ENCODE data around the gene AFF3. TPM values are rescaled to one million over a fixed set of nuclear protein-coding genes. Genes with fewer than 3 reads are reported as not detected.

Gene AFF3
- total and polyA plus RNA-seq, 2 of the 4 experiments (the other 2 are of a cell fraction), result 12.9 to 14.3 TPM

DNA sequence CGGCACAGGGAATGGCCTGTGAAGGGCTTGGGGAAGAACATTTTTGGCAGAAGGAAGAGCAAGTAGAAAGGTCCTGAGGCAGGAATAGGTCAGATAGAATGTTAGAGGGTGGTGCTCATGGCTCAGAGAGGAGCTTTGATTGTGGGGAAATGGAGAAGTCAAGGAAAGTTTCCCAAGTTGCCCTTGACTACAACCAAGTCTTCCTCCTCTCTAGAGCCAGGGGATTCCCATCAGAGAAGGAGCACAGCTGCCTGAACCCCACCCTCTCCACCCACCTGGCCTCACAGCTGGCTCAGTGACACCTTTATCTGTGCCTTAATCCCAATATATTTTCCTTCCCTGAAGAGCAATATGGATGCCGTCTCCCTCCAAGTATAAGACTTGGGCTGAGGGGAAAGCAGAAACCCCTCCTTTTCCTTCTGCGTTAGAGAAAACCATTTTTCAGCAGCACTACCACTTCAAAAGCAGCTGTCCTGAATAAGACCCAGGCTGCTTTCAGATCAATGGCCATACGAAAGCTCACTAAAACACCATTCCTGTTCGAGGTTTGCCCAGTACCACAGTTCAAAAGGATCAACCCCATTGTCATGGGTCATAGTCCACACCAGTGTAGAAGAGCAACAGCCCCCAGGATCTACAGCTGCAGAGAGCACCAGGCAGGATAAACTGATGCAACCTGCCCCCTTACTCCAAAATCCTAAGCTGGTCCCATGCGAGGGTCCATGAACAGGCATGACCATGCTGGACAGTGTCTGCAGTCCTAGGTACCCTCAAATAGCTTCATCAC, 199.6 kb downstream of the AFF3 start (continued):
- TF ChIP-seq RAD21 (IDR thresholded peaks at IDR 0.05; ENCODE audit: low read length), result no peak

DNA sequence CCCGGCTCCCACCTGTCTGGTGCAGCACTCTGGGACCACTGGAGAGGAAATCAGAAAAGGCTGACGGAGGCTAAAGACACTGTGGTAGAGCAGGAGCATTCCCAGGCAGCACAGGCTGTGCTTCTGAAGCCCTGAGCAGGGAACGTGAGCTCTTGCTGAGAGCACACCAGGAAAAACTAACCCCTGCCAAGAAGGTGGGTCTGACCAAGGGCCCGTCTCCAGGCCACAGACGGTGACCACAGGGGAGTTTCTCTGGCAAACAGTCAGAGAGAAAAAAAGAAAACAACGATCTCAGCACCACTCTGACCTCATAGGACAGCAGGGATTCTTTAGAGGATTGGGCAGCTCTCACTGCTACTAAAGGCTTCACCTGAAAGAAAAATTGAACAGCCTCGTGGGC, 201.4 kb downstream of the AFF3 start:
- Histone ChIP-seq H3K9me1 (ENCODE audit: insufficient read depth, low read length) (peaks cover 11% of the 10 kb centered on the region), H3K4me2 (ENCODE audit: low read depth, low read length) (no peak overlapping the region), H3K23ac (ENCODE audit: low read depth, low read length) (no peak overlapping the region), H2AK9ac (replicated peaks; ENCODE audit: low read depth, low read length, poor library complexity) (no peak overlapping the region), H3K4me1 (ENCODE audit: control insufficient read depth, insufficient read depth, low read length) (no peaks in the 10 kb centered on the region; the same call in 1 of the 2 replicates), H2BK15ac (ENCODE audit: low read depth, low read length) (no peak overlapping the region), H2AK5ac (ENCODE audit: low read depth, low read length) (no peak overlapping the region), H3K27me3 (ENCODE audit: control insufficient read depth, insufficient read depth, low read length) (no peaks in the 10 kb centered on the region), H4K5ac (ENCODE audit: low read depth, low read length) (no peak overlapping the region), H3K9ac (ENCODE audit: low read depth, low read length) (no peak overlapping the region), H3K56ac (ENCODE audit: extremely low read depth, insufficient read depth, low read length) (no peak overlapping the region), H3K14ac (replicated peaks; ENCODE audit: low read depth, low read length) (no peak overlapping the region), H3K4me3 (ENCODE audit: insufficient read depth, low read depth, low read length) (no peak overlapping the region), H3K27ac (ENCODE audit: insufficient read depth, low read length) (no peak overlapping the region), H4K20me1 (ENCODE audit: insufficient read depth, low read length) (no peaks in the 10 kb centered on the region), H3K79me1 (ENCODE audit: low read depth in 1 of 2, low read length in 2 of 2) (peaks cover 9 to 29% of the 10 kb centered on the region in 2 experiments; a peak in 3 of 4 replicates), H4K8ac (ENCODE audit: low read depth in 2 of 2, low read length in 2 of 2) (no peak overlapping the region), H4K91ac (ENCODE audit: insufficient read depth, low read depth, low read length) (no peak overlapping the region; the same call in 1 of the 2 replicates), H3K9me3 (ENCODE audit: control insufficient read depth, insufficient read depth, low read length) (0 out of 2 replicates have a peak, but pooled peaks cover 3% of the 10 kb centered on the region), H2BK120ac (ENCODE audit: low read depth, low read length) (no peak overlapping the region), H3K36me3 (ENCODE audit: control insufficient read depth, insufficient read depth, low read length) (peaks cover 13% of the 10 kb centered on the region), H2AFZ (replicated peaks; ENCODE audit: low read length, poor library complexity) (no peak overlapping the region), H2BK5ac (ENCODE audit: low read depth, low read length, poor library complexity, severe bottlenecking) (no peak overlapping the region), H3K4ac (ENCODE audit: low read depth, low read length) (no peak overlapping the region), H2BK20ac (ENCODE audit: low read depth, low read length) (no peak overlapping the region), H3K18ac (ENCODE audit: low read depth, low read length) (no peak overlapping the region)
- BruUV-seq (replicated peaks), result no TSS peak
- intact Hi-C loops (cut with micrococcal nuclease) (no loop called here), in situ Hi-C loops (cut with MboI; ENCODE audit: low sequenced_read_pairs) (no loop called here), dilution Hi-C loops (cut with HindIII; ENCODE audit: low sequenced_read_pairs, unreplicated experiment) (no loop called here)
- ATAC-seq (ENCODE audit: low read depth) (no peak; the same call in 1 of the 2 replicates), DNase-seq (peak; percentile 65)
- POLR2A ChIA-PET (ENCODE audit: unreplicated experiment), result no interaction called here
- CTCF ChIA-PET, result no interaction called here
- 100% methylated on average over 2 of the region's 7 CpGs; no CpG with 5 or more reads in 1 of the 2 experiments for WGBS, 2 experiments (ENCODE audit: extremely low coverage in 2 of 2, insufficient read length in 1 of 2)
- no peak for TF ChIP-seq MAFK (IDR thresholded peaks at IDR 0.05; ENCODE audit: low read depth, low read length)
- TF ChIP-seq SMC3 (IDR thresholded peaks at IDR 0.05; ENCODE audit: low read depth, low read length), result no peak
- no peak for TF ChIP-seq FOS (IDR thresholded peaks at IDR 0.05; ENCODE audit: low read depth, low read length)
- no peak for TF ChIP-seq POLR2A (IDR thresholded peaks at IDR 0.05; ENCODE audit: low read depth, low read length)
- no peak for TF ChIP-seq RCOR1 (IDR thresholded peaks at IDR 0.05; ENCODE audit: insufficient replicate concordance, low read length)
- no peak for TF ChIP-seq BHLHE40 (IDR thresholded peaks at IDR 0.05; ENCODE audit: low read depth, low read length)
- TF ChIP-seq RAD21 (IDR thresholded peaks at IDR 0.05; ENCODE audit: low read length), result no peak
- TF ChIP-seq MXI1 (IDR thresholded peaks at IDR 0.05; ENCODE audit: borderline replicate concordance, low read depth, low read length), result no peak
- no peak for TF ChIP-seq NFE2L2 (IDR thresholded peaks at IDR 0.05; ENCODE audit: low read depth, low read length)
- no peak for TF ChIP-seq RFX5 (IDR thresholded peaks at IDR 0.05; ENCODE audit: low read depth, low read length)
- no peak for TF ChIP-seq MAZ (IDR thresholded peaks at IDR 0.05; ENCODE audit: borderline replicate concordance, low read depth, low read length)
- no peak for TF ChIP-seq CEBPB (IDR thresholded peaks at IDR 0.05; ENCODE audit: low read depth, low read length)
- TF ChIP-seq, protein P1, sequence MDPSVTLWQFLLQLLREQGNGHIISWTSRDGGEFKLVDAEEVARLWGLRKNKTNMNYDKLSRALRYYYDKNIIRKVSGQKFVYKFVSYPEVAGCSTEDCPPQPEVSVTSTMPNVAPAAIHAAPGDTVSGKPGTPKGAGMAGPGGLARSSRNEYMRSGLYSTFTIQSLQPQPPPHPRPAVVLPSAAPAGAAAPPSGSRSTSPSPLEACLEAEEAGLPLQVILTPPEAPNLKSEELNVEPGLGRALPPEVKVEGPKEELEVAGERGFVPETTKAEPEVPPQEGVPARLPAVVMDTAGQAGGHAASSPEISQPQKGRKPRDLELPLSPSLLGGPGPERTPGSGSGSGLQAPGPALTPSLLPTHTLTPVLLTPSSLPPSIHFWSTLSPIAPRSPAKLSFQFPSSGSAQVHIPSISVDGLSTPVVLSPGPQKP (IDR thresholded peaks at IDR 0.05; ENCODE audit: borderline replicate concordance, low read depth, low read length), result no peak

Data from IMR-90 (cell line).